CD4-positive, alpha-beta T cell treated with Interleukin-21 for 1 hour (primary cell): ENCODE measurements around the gene AGAP9.
"Not testable (repeated sequence)": the region's sequence is repeated elsewhere in the genome, so short reads cannot be mapped to it uniquely, and the experiment has no call there.

ENCODE experiments used
- DNase-seq: peaks from one replicate; pipeline ENCODE4 v3.0.0-alpha.2; 2020

AGAP9 gene

GRCh38 chr10:47523475-47523874 is at the start of gene AGAP9:
AGAP9 (minus strand) TSS chr10:47523638; CDS start chr10:47523526, 112 bp downstream.
- not testable (repeated sequence) for DNase-seq

DNA sequence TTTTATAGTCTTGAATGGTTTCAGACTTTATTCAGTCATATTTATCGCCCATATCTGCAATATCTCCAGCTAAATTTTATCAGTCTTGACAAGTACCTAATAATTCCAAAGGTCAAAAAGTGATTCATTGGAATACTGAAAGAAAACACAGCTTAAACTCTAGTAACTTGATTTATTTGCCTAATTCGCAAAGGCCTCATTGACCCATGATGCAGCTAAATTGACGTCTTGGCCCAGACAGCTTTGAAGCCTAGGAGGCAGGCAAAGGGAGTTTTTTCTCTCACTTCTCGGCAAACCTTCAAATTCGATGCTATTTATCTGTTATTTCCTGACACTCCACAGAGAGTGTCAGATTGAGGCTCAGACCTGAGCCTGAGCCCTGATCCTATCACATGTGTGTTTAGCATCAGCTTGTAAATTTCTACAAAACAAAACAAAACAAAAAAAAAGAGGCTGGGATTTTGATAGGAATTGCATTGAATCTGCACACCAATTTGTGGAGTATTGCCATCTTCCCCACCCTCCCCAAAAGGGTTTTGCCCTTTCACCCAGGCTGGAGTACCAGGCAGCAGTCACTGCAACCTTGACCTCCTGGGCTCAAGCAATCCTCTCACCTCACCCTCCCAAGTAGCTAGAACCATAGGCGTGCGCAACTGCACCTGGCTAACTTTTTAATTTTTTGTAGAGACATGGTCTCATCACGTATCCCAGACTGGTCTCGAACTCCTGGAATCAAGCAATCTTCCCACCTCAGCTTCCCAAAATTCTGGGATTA is 47.9 kb upstream of the AGAP9 start:
- not testable (repeated sequence) for DNase-seq

DNA sequence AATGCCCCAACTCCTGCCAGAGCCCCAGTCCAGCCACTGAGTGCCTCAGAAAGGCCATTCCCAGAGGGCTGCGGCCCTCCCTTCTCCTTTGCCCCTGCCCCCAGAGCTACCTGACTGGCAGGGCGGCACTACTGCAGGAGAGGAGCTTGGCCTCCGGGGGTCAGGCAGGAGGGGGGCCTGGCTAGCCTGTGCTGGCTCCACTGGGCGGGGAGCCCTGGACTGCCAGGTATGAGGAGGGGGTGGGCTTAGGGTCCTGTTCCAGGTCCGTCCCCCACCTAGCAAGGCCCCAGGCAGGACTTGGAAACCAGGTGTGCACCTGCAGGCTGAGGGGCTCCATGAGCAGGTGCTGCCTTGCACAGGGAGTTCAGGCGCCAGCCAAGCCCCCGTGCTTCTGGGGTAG is 43.3 kb upstream of the AGAP9 start:
- DNase-seq: not testable (repeated sequence)

GRCh38 chr10:47566108-47566699 is 42.8 kb upstream of the AGAP9 start:
- DNase-seq: not testable (repeated sequence)

GRCh38 chr10:47565517-47565920 is 42.1 kb upstream of the AGAP9 start:
- DNase-seq: not testable (repeated sequence)

DNA sequence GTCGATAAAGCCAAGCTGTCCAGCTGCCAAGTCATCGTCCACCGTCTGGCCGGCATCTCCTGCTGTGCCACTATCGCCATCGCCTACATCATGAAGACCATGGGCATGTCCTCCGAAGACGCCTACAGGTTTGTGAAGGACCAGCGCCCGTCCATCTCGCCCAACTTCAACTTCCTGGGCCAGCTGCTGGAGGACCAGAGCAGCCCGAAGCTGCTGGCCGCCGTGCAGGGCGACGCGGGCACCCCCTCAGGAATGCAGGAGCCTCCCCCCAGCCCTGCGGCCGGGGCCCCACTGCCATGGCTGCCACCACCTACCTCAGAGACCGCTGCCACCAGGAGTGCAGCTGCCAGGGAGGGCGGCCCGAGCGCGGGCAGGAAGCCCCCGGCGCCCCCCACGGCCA is 41.5 kb upstream of the AGAP9 start:
- DNase-seq: not testable (repeated sequence)

- not testable (repeated sequence) for DNase-seq
Measured at GRCh38 chr10:47564318-47564717, 40.9 kb upstream of the AGAP9 start.

- DNase-seq: not testable (repeated sequence)
Measured at GRCh38 chr10:47560452-47560851, 37.0 kb upstream of the AGAP9 start.

DNA sequence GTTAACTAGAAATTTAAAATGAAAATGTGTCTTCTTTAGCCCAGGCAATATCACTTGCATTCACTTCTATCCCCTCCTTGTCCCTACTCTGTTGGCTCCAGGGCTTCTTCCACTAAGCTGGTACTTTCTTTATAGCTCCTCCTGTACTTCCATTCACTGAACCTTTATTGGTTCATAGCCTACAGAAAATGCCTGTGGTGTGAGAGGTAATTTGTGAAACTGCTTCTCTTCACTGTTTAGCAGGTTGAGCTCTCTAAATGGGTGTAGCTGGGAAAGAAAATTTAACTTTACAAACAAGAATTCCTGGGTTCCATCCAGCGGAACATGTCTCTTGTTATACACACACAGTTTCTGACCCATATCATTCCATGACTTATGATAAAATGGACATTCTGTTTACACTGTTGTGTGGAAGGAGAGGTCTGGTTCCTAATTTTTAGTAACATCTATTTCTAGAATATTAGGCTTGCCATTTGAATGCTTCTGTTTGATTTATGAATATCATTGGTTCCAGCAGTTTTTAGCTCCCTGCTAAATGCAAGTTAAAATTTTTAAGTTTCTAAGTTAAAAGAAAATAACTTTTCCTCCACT is 36.4 kb upstream of the AGAP9 start:
- not testable (repeated sequence) for DNase-seq

GRCh38 chr10:47558109-47558508 is 34.7 kb upstream of the AGAP9 start:
- not testable (repeated sequence) for DNase-seq

GRCh38 chr10:47557616-47558015 is 34.2 kb upstream of the AGAP9 start:
- DNase-seq: not testable (repeated sequence)

DNA sequence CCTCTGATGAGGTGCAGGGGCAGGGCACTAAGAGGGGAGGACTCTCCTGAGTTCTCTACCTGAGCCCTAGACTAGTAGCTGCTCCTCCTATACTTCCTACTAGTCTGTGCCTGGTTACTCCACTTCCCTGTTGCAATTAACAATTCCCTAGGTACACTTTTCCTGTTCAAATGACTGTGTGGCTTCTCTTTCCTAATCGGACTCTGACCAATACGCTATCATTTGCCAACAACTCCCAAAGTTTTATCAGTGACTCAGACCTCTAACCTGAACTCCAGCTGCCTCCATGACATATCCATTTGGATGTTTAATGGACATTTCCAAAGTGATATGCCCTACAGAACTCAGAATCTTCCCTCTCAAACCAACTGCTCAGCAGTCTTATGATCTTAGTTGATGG is 31.9 kb upstream of the AGAP9 start:
- DNase-seq: not testable (repeated sequence)

- DNase-seq: not testable (repeated sequence)
Measured at GRCh38 chr10:47554552-47554951, 31.1 kb upstream of the AGAP9 start.

GRCh38 chr10:47553860-47554247 is 30.4 kb upstream of the AGAP9 start:
- DNase-seq: not testable (repeated sequence)

- peak; percentile 76 for DNase-seq
Measured at GRCh38 chr10:47553214-47553859, 29.9 kb upstream of the AGAP9 start.

GRCh38 chr10:47552719-47553118 is 29.3 kb upstream of the AGAP9 start:
- DNase-seq: peak; percentile 45

DNA sequence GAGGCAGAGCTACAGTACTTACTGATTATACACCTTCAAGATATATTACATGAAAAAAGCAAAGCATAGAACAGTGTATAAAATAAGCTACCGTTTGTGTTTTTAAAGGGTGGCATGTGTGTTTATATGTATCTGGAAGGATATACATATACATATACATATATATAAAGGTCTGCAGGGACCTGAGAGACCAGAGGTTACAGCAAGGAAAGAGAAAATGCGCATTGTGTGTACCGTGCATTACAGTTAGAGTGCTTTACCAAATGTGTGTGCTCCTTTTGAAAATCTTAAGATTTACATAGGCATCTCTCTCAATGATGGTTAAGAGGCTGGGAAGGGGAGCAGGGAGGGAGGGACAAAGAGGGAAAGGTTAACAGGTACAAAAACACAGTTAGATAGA is 23.8 kb upstream of the AGAP9 start:
- DNase-seq: not testable (repeated sequence)

- not testable (repeated sequence) for DNase-seq
Measured at GRCh38 chr10:47536430-47536829, 13.0 kb upstream of the AGAP9 start.

- DNase-seq: not testable (repeated sequence)
Measured at GRCh38 chr10:47502313-47502712, 21.1 kb downstream of the AGAP9 start.

DNA sequence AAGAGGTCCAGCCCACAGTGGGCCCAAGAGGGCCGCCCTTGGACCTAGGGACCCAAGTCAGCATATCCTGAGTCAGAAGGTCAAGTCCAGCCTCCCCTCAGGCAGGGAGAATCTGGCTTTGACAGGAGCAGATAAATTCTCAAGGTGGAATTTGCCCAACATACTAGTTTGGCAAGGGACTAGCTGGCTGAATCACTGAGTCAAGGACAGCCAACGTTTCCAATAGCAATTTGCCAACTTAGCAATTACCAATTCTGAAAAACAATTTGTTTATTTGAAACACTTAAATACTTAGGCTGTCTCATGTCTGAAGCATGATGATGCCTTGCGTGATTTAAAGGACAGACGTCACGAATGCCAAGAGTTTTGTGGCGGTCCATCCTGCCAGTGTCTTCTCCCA is 29.2 kb downstream of the AGAP9 start:
- not testable (repeated sequence) for DNase-seq

- DNase-seq: not testable (repeated sequence)
Measured at GRCh38 chr10:47491600-47491999, 31.8 kb downstream of the AGAP9 start, which contains the start of gene FAM25G. FAM25G (minus strand) TSS chr10:47491700; CDS start chr10:47491674, 26 bp downstream.

- not testable (repeated sequence) for DNase-seq
Measured at GRCh38 chr10:47489630-47490029, 33.8 kb downstream of the AGAP9 start.

DNA sequence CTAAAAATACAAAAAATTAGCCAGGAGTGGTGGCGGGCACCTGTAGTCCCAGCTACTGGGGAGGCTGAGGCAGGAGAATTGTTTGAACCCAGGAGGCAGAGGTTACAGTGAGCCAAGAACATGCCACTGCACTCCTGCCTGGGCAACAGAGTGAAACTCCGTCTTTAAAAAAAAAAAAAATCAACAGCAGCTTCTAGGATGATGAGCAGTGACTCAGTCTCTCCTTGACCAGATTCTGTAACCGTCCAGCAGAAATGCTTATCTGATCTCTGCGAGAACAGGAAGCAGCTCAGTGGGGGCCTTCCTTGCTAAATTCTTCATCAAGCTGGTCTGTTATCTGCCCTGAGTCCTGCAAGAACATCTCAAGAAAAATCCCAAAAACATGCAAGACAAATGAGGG is 37.5 kb downstream of the AGAP9 start:
- not testable (repeated sequence) for DNase-seq
